Measurements from ENCODE around the gene BCL11A.

BCL11A gene

DNA sequence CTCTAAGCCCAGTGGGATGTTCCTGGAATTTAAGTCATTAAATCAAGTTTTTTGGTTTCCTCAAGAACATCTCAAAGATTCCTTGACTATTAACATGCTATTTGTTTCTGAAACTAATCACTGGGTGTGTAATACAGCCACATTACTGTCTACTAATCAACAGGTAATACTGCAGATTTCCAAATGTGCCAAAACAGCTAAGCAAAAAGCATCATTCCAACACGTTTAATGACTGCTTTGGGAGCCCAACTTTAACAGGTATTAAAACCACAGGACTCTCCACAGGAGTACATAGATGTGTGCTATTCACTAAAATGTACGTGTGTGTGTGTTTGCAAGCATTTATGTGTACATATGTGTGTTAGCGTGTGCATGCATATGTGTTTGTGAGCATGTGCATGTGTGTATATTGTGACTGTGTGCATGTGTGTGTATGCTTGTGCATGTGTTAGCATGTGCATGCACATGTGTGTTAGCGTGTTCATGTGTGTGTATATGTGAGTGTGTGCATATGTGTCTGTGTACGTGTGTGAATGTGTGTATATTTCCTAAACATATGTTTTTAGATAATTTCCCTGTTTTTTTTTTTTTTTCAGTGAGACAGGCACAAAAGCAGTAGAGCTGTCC is 80.7 kb downstream of the BCL11A start:
- TF ChIP-seq, protein P1, sequence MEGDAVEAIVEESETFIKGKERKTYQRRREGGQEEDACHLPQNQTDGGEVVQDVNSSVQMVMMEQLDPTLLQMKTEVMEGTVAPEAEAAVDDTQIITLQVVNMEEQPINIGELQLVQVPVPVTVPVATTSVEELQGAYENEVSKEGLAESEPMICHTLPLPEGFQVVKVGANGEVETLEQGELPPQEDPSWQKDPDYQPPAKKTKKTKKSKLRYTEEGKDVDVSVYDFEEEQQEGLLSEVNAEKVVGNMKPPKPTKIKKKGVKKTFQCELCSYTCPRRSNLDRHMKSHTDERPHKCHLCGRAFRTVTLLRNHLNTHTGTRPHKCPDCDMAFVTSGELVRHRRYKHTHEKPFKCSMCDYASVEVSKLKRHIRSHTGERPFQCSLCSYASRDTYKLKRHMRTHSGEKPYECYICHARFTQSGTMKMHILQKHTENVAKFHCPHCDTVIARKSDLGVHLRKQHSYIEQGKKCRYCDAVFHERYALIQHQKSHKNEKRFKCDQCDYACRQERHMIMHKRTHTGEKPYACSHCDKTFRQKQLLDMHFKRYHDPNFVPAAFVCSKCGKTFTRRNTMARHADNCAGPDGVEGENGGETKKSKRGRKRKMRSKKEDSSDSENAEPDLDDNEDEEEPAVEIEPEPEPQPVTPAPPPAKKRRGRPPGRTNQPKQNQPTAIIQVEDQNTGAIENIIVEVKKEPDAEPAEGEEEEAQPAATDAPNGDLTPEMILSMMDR (IDR thresholded peaks at IDR 0.05; ENCODE audit: low read depth, low read length) = no peak
- no peak for DNase-seq (ENCODE audit: extremely low read depth, low read depth)

DNA sequence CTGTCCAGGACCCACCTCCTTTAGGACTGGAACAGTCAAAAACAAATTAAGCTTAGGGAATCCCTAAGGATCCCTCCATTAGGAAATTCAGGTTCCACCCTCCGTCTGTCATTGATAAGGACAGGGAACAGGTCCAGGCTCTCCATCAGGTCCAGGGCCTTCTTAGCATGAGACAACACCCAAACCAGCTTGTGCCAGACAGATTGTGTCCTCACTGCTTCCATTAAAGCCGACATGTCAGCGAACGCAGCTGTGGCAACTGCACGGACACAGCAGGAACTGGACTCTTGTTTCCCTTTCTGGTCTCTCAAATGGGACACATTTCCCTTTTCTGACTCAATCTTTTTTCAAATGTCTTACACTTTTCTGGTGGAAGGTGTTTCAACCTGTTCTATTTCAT is 81.4 kb downstream of the BCL11A start:
- DNase-seq (ENCODE audit: extremely low read depth, low read depth) = no peak
- TF ChIP-seq, protein P1 (IDR thresholded peaks at IDR 0.05; ENCODE audit: low read depth, low read length) = no peak

DNA sequence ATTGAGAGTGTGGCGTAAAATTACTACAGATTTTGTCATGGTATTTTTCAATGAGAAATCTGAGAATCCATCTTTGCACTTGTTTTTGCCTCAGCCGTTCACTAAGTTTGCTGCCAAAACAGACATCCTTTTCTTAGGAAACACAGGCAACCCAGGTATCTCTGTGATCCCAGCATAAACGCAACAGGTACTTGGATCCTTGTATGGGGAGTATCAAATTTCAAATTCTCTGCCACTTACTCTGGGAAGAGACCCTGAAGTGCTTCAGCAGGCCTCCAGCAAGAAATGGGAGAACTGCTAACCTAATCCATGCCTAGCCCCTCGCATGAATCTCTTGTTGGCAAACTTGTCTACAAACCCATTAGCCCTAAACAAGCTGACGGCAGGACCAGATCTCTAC is 83.1 kb downstream of the BCL11A start:
- TF ChIP-seq, protein P1 (IDR thresholded peaks at IDR 0.05; ENCODE audit: low read depth, low read length) = no peak
- DNase-seq (ENCODE audit: extremely low read depth, low read depth) = no peak

DNA sequence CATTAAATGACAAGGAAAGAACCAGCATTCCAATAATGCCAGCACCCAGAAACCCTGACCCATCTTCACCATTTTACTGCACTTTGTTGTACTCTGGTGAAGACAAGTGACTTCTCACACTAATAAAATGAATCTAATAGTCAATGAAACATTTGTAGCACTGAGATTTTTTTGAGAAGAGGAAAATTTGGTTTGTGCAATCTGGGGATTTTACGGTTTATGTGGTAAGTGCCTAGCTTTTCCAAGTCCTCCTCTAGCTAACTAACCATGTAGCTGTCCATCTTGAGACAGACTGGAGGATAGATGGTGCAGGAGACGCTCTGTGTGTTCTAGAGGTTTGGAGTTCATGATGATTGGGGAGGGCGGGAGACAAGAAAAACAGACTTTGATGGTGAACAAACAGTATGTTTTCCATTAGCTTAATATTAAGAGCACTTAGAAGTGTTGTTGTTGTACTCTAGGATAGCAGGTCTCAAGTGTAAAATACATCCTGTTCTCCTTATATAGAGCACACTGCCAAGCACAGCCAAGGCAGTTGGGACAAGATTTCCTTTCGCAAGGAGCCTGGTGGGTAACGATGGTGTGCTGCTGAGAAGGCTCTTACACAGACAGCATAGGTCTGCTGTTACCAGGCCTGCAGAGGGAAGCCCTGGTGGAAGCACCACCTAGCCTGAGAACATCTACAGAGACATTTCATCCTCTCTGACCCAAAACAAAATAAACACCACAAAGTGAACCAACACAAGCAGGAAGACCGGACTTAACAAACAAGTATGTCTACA is 83.7 kb downstream of the BCL11A start:
- TF ChIP-seq, protein P1 (IDR thresholded peaks at IDR 0.05; ENCODE audit: low read depth, low read length) = no peak
- no peak for DNase-seq (ENCODE audit: extremely low read depth, low read depth)

DNA sequence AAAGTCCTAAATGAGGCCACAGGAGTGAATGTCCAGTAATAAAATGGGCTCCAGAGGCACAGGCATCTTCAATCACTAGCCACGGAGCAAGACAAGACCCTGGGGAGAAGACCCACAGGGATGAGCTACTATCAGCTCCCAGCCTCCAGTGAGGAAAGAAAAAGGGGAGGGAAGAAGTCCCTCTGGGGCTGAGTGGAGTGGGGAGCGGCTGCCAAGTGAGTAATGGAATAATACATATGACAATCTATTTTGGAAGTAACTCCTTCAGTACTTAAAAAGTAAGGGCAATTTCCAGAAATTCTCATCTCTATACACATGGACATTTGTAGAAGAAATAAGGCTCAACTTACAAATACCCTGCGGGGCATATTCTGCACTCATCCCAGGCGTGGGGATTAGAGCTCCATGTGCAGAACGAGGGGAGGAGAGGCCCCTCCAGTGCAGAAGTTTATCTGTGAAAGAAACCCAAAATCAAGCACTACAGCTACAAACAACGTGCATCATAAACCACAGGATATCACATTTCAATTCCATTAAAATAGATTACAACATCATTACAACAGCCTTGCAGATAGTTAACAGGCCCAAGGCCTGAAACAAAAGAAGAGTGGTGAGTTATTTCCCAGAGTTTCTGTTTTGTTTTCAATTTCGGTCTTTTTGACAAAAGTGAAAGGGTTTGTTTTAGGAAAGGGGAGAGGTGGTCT is 84.9 kb downstream of the BCL11A start:
- peak; percentile 63 for DNase-seq (ENCODE audit: extremely low read depth, low read depth)

DNA sequence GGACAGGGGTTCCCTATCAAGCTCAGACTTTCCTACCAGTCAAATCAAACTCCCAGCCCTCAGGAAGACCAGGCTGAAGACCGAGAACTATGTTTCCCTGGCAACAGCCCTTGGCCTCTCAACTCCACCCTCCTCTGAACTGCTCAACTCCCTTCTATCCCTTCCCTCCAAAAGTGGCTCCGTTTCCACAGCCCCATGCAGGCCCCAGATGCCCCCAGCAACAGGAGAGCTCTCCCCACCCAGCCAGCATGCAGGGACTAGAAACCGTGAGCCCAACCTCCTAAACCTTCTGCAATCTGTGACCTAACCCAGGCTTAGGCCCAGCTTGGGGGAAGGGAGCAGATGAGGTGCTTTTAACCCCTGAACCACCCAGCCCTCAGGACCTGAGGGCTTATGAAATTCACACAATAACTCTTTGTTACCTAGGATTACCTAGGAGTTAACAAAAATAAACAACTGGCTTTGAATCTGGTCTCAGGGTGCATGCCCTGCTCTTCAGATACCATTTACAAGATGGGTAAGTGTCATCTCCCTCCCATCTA is 87.2 kb downstream of the BCL11A start:
- no peak for DNase-seq (ENCODE audit: extremely low read depth, low read depth)
- TF ChIP-seq, protein P1 (IDR thresholded peaks at IDR 0.05; ENCODE audit: low read depth, low read length) = no peak

More for the DNA sequence above, 84.9 kb downstream of the BCL11A start:
- TF ChIP-seq, protein P1 (IDR thresholded peaks at IDR 0.05; ENCODE audit: low read depth, low read length) = no peak
